Measurements from ENCODE around the gene MPST. TPM values are rescaled to one million over a fixed set of nuclear protein-coding genes. Genes with fewer than 3 reads are reported as not detected.

The MPST gene
- total RNA-seq, 1 donor from 2014 or later: 186 TPM

DNA sequence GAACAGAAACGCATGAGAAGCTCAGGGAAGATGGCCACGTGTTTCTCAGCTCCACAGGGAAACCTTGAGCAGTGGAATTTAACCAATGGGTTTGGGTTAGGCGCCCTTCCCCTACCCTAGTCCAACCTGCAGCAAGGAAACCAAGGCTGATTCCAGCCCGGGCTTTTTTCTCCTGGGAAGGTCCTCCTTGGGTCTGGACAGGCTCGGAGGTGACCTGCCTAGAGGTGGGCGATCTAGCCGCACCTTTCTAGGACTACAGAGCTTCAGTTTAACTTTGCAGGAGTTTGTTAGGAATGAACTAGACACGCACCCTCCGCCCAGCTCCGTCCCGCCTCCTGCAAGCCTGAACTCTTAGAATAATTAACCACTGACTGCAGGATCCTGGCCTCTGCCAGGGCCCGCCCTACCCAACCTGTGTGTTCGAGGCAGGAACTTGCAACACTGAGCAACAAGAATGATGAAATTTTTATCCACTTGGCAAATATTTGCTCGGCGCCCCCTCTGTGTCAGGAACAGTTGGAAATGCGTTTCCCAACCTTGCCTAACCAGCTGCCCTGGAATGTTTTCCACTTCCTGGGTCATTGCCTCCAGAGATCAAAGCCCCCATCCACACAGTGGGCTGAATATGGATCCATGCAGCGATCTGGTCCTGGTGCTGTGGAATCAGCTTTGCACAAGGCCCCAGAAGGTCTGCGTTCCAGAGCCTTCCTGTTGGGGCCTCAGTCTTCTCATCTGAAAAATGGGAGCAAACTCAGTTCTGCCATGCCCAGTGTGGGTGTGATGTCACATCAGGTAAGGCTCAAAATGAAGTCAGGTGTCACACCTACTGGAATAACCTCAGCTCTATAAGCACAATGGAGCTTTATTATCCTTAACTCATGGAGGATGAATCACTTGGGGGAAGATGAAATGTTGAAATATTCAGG lies 13.3 kb downstream of the MPST start:
- peak; percentile 83 for DNase-seq (ENCODE audit: low read depth)
- Histone ChIP-seq H3K4me3 (ENCODE audit: low read depth, low read length) (no peak overlapping the region), H3K36me3 (ENCODE audit: control insufficient read depth, insufficient read depth, low read length) (no peaks in the 10 kb centered on the region), H3K27me3 (ENCODE audit: control insufficient read depth, insufficient read depth, low read length) (no peaks in the 10 kb centered on the region)
- TF ChIP-seq, protein P1, sequence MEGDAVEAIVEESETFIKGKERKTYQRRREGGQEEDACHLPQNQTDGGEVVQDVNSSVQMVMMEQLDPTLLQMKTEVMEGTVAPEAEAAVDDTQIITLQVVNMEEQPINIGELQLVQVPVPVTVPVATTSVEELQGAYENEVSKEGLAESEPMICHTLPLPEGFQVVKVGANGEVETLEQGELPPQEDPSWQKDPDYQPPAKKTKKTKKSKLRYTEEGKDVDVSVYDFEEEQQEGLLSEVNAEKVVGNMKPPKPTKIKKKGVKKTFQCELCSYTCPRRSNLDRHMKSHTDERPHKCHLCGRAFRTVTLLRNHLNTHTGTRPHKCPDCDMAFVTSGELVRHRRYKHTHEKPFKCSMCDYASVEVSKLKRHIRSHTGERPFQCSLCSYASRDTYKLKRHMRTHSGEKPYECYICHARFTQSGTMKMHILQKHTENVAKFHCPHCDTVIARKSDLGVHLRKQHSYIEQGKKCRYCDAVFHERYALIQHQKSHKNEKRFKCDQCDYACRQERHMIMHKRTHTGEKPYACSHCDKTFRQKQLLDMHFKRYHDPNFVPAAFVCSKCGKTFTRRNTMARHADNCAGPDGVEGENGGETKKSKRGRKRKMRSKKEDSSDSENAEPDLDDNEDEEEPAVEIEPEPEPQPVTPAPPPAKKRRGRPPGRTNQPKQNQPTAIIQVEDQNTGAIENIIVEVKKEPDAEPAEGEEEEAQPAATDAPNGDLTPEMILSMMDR (IDR thresholded peaks at IDR 0.05; ENCODE audit: insufficient read depth, low read length, poor library complexity, severe bottlenecking): no peak

DNA sequence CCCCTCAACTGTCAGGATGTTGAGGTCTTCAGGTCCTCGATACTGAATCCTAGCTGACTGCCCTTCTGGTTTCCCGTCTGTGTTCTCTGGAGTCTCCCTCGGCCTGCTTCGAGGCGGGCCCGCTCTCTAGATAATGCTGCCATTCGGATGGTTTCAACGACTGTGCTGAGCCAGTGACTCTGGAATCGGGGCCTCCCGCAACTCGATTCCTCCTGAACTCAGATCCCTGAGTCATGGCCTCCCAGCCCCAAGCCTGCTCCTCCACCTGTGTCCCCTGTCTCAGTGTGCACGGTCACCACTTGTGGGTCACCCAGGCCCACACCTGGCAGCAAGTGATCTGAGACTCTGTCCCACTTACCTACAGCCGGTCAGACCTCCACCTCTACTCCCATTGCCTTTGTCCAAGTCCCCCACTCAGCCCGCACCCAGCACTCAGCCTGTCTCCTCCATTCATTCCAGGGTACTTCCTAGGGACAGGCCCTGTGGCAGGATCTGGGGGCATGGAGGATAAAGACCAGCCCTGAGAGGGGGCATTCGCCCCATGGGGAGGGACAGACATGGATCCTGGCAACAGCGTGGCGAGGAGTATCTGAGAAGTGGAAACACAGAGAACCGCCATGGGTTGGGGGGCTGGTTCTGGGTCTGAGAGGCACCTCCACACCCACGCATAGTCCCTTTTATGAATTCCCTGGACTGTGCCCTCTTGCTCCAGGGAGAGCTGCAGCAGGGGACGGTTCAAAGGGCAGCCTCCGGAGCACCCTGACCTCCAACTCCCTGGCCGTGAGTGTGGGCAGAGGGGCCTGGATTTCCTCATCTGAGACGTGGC lies 14.3 kb downstream of the MPST start:
- TF ChIP-seq, protein P1 (IDR thresholded peaks at IDR 0.05; ENCODE audit: insufficient read depth, low read length, poor library complexity, severe bottlenecking): no peak
- H3K27me3 ChIP-seq (ENCODE audit: control insufficient read depth, insufficient read depth, low read length): no peaks in the 10 kb centered on the region
- H3K36me3 ChIP-seq (ENCODE audit: control insufficient read depth, insufficient read depth, low read length): no peaks in the 10 kb centered on the region
- no peak for DNase-seq (ENCODE audit: low read depth)
- no peak overlapping the region for H3K4me3 ChIP-seq (ENCODE audit: low read depth, low read length)

DNA sequence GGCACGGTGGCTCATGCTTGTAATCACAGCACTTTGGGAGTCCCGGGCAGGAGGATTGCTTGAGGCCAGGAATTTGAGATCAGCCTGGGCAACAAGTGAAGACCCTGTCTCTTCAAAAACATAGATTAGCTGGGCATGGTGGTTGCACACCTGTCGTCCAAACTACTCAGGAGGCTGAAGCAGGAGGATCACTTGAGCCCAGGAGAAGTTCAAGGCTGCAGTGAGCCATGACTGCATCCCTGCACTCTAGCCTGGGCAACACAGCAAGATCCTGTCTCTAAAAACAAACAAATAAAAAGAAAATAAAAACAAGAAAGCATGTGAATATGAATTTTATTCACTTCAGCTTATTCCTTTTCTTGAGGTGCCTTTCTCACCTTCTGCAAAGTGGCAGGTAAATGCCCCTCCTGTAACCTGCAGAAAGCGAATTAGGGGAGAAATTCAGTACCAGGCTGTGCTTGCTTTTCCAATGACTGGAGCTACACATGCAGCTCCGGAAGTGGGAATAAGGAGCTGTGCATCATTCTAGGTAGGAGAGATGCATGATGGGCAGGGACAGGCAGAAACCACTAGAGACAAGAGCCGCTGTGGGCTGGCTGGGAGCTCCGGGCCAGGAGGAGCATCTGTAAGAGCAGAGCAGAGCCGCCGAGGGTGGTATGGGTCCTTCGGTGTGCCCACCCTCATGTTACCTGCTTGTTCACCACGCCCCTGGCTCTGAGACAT lies 17.3 kb downstream of the MPST start:
- Histone ChIP-seq H3K27me3 (ENCODE audit: control insufficient read depth, insufficient read depth, low read length) (no peaks in the 10 kb centered on the region), H3K36me3 (ENCODE audit: control insufficient read depth, insufficient read depth, low read length) (no peaks in the 10 kb centered on the region), H3K4me3 (ENCODE audit: low read depth, low read length) (no peak overlapping the region)
- DNase-seq (ENCODE audit: low read depth): no peak
- TF ChIP-seq, protein P1 (IDR thresholded peaks at IDR 0.05; ENCODE audit: insufficient read depth, low read length, poor library complexity, severe bottlenecking): no peak

DNA sequence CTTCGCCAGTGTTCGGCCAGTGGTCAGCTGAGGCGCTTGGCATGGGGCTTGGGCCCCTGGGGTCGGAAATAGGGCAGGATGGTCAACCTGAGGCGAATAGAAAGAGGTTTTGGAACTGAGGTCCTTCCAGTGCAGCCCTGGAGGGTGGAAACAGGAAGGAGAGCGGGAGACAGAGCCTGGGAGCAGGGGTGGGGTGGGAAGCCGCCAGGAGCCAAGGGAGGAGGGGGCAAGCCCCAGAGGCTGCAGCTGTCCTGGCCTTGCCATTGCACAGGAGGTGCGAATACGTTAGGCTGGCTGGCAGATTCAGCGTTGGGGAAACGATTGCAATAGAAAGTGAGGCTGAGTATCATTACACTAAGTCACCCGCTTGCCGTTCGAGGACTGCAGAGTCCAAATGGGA lies 18.1 kb downstream of the MPST start:
- H3K27me3 ChIP-seq (ENCODE audit: control insufficient read depth, insufficient read depth, low read length): no peaks in the 10 kb centered on the region
- TF ChIP-seq, protein P1 (IDR thresholded peaks at IDR 0.05; ENCODE audit: insufficient read depth, low read length, poor library complexity, severe bottlenecking): no peak
- no peak for DNase-seq (ENCODE audit: low read depth)

DNA sequence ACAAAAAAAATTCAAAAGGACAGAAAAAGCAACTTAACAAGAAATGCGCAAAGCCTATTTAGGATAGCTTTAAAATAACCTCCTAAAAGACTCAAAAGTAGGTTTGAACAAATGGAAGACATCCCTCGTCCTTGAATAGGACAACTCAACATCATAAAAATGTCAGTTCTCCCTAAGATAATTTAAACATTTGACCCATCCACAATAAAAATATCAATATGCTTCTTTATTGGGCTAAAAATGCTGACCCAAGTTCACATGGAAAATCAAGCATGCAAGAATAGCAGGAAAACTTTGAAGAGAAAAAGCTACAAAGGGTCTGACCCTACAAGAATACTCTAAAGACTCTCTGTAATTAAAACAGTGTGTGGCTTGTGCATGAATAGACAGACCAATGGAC lies 19.9 kb downstream of the MPST start:
- no peak for DNase-seq (ENCODE audit: low read depth)
- TF ChIP-seq, protein P1 (IDR thresholded peaks at IDR 0.05; ENCODE audit: insufficient read depth, low read length, poor library complexity, severe bottlenecking): no peak

More for the DNA sequence above, 18.1 kb downstream of the MPST start:
- Histone ChIP-seq H3K4me3 (ENCODE audit: low read depth, low read length) (no peak overlapping the region), H3K36me3 (ENCODE audit: control insufficient read depth, insufficient read depth, low read length) (no peaks in the 10 kb centered on the region)

More for the DNA sequence above, 19.9 kb downstream of the MPST start:
- H3K27me3 ChIP-seq (ENCODE audit: control insufficient read depth, insufficient read depth, low read length): no peaks in the 10 kb centered on the region
- no peak overlapping the region for H3K4me3 ChIP-seq (ENCODE audit: low read depth, low read length)
- H3K36me3 ChIP-seq (ENCODE audit: control insufficient read depth, insufficient read depth, low read length): no peaks in the 10 kb centered on the region
